Aorta (tissue), 5 donors: ENCODE results near the gene COPS9. TPM values are rescaled to one million over a fixed set of nuclear protein-coding genes. Genes with fewer than 3 reads are reported as not detected.
A peak's percentile ranks its signal among the peaks of the same experiment; 100 is the strongest.

Experiments
- ATAC-seq: fragments of 200-7000 bp; cut with Tn5 transposase; one replicate; pipeline ENCODE4 v1.9.1; 2022; ENCODE audit warnings: moderate library complexity; ENCODE audit not compliant: low FRiP score
- DNase-seq, 2 donors: peaks; one replicate each; pipeline ENCODE4 v3.0.0-alpha.2; 2020
- H3K27ac ChIP-seq, 2 donors: one replicate each; pipeline ENCODE4 v1.5.1; 2013; ENCODE audit warnings: low read length in 2 of 2, mild to moderate bottlenecking in 2 of 2, moderate library complexity in 2 of 2, control low read depth in 1 of 2, inconsistent platforms in 1 of 2, low read depth in 1 of 2
- H3K27me3 ChIP-seq, 2 donors: one replicate each; pipeline ENCODE4 v1.6.1; 2013; ENCODE audit warnings: control low read depth in 1 of 2, low read length in 1 of 2, mild to moderate bottlenecking in 1 of 2, moderate library complexity in 1 of 2; ENCODE audit not compliant: insufficient read depth in 2 of 2, control insufficient read depth in 1 of 2
- H3K36me3 ChIP-seq, 2 donors: one replicate each; pipeline ENCODE4 v1.6.1; 2013; ENCODE audit warnings: control low read depth in 1 of 2, low read length in 1 of 2, mild to moderate bottlenecking in 1 of 2; ENCODE audit not compliant: insufficient read depth in 2 of 2, control insufficient read depth in 1 of 2
- H3K4me1 ChIP-seq, 2 donors: one replicate each; pipeline ENCODE4 v1.6.1; 2013; ENCODE audit warnings: low read length in 2 of 2, control low read depth in 1 of 2, mild to moderate bottlenecking in 1 of 2, moderate library complexity in 1 of 2; ENCODE audit not compliant: insufficient read depth in 2 of 2, control insufficient read depth in 1 of 2
- H3K4me3 ChIP-seq, 2 donors: one replicate each; pipeline ENCODE4 v1.5.1; 2013; ENCODE audit warnings: low read length in 2 of 2, control low read depth in 1 of 2, mild to moderate bottlenecking in 1 of 2
- H3K9me3 ChIP-seq: one replicate; pipeline ENCODE4 v1.6.1; 2013; ENCODE audit warnings: mild to moderate bottlenecking, low read length; ENCODE audit not compliant: control insufficient read depth
- WGBS, 2 donors: extraction: QIAGEN DNeasy Blood & Tissue Kit; methylation state at CpG; one replicate each; pipeline ENCODE4 v1.1.7; 2013; 5-methylcytosine and 5-hydroxymethylcytosine counted together
- intact Hi-C, 2 donors: fragments of 100-400 bp; cut with DNase I; formaldehyde crosslinking; loops; one replicate each; pipeline versions ENCODE4 v1.14.2 to v1.15.0; 2022
- polyA plus RNA-seq, 2 donors: library from polyadenylated mRNA; stranded (reverse); fragments of 200-250 nt; gene quantifications; one replicate each; pipeline ENCODE4 v1.2.3, GENCODE V29; 2013
- total RNA-seq, 2 donors: library from RNA; stranded (reverse); fragmentation: NEBNext Ultra II Directional; extraction: Animal tissue kit (Norgen Biotek cat#: 25700); gene quantifications; one replicate each; pipeline ENCODE4 v1.2.1, GENCODE V29; 2021
- donor health status: healthy with polysubstance abuse.
- donor health status: Bipolar disorder and iron deficiency.
- donor health status: DM: no; HTN: no; CAD: no.
- donor health status: DM: no; HTN: no; CAD: no.
- donor health status: DM: yes; HTN: yes; CAD: no.

COPS9 gene
- total and polyA plus RNA-seq, 4 donors = 83.7 to 787 (median 254) TPM

GRCh38 chr2:240141736-240142135 lies 5.6 kb upstream of the COPS9 start:
- no peaks in the 10 kb centered on the region for H3K9me3 ChIP-seq
- no peak overlapping the region for H3K27ac ChIP-seq
- H3K4me3 ChIP-seq = no peak overlapping the region
- DNase-seq = peak; percentile 21 to 55
- ATAC-seq = no peak
- no peaks in the 10 kb centered on the region for H3K4me1 ChIP-seq
- no peaks in the 10 kb centered on the region for H3K36me3 ChIP-seq
- intact Hi-C loops = loop anchor here in 1 of 2 donors (2.0 kb wide), 1 partner anchor 81 kb away; no protein-coding TSS in a partner anchor
- no peaks in the 10 kb centered on the region for H3K27me3 ChIP-seq
- 76 to 83% methylated on average over 14 of the region's 14 CpGs for WGBS, 2 donors

GRCh38 chr2:240140920-240141319 lies 4.8 kb upstream of the COPS9 start:
- H3K36me3 ChIP-seq = no peaks in the 10 kb centered on the region
- no peak for ATAC-seq
- H3K4me3 ChIP-seq = no peak overlapping the region
- 66 to 73% methylated on average over 11 of the region's 11 CpGs for WGBS, 2 donors
- intact Hi-C loops = no loop called here
- no peaks in the 10 kb centered on the region for H3K4me1 ChIP-seq
- H3K9me3 ChIP-seq = no peaks in the 10 kb centered on the region
- no peaks in the 10 kb centered on the region for H3K27me3 ChIP-seq
- H3K27ac ChIP-seq = no peak overlapping the region
- peak; percentile 19 to 51 for DNase-seq

- no peaks in the 10 kb centered on the region for H3K4me1 ChIP-seq
- 60 to 69% methylated on average over 5 of the region's 5 CpGs for WGBS, 2 donors
- H3K27me3 ChIP-seq = no peaks in the 10 kb centered on the region
- peak in 1 of 2 donors; percentile 10 for DNase-seq
- no peak within 1 kb of the TSS for H3K4me3 ChIP-seq
- intact Hi-C loops = no loop called here
- H3K9me3 ChIP-seq = no peaks in the 10 kb centered on the region
- no peak within 1 kb of the TSS for H3K27ac ChIP-seq
- no peak for ATAC-seq
- H3K36me3 ChIP-seq = no peaks in the 10 kb centered on the region
Observed at GRCh38 chr2:240140511-240140910, 4.4 kb upstream of the COPS9 start, which contains the start of gene OTOS. TSS of gene OTOS (minus strand) at chr2:240140658. CDS start at chr2:240140326, 332 bp downstream.

- WGBS, 2 donors = 59 to 62% methylated on average over 13 to 14 of the region's 14 CpGs
- Histone ChIP-seq H3K27ac (no peak overlapping the region), H3K9me3 (no peaks in the 10 kb centered on the region), H3K4me1 (no peaks in the 10 kb centered on the region), H3K36me3 (no peaks in the 10 kb centered on the region), H3K27me3 (no peaks in the 10 kb centered on the region), H3K4me3 (no peak overlapping the region)
- no peak for ATAC-seq
- DNase-seq = peak; percentile 23 to 64
- intact Hi-C loops = no loop called here
Observed at GRCh38 chr2:240139666-240140393, 3.7 kb upstream of the COPS9 start.

- 91 to 93% methylated on average over 15 of the region's 15 CpGs for WGBS, 2 donors
- intact Hi-C loops = no loop called here
- Histone ChIP-seq H3K36me3 (no peaks in the 10 kb centered on the region), H3K9me3 (no peaks in the 10 kb centered on the region), H3K27me3 (no peaks in the 10 kb centered on the region), H3K4me1 (no peaks in the 10 kb centered on the region), H3K4me3 (no peak overlapping the region), H3K27ac (no peak overlapping the region)
- DNase-seq = peak; percentile 25 to 45
- ATAC-seq = no peak
Observed at GRCh38 chr2:240139011-240139441, 2.9 kb upstream of the COPS9 start.

- peak; percentile 36 to 50 for DNase-seq
Observed at GRCh38 chr2:240138254-240138984, 2.3 kb upstream of the COPS9 start.

GRCh38 chr2:240137596-240138253 lies 1.6 kb upstream of the COPS9 start:
- 90% methylated on average over 19 of the region's 19 CpGs for WGBS, 2 donors
- intact Hi-C loops = no loop called here

More at GRCh38 chr2:240138254-240138984, 2.3 kb upstream of the COPS9 start:
- intact Hi-C loops = no loop called here
- Histone ChIP-seq H3K4me3 (no peak overlapping the region), H3K9me3 (no peaks in the 10 kb centered on the region), H3K27ac (no peak overlapping the region), H3K27me3 (no peaks in the 10 kb centered on the region), H3K4me1 (no peaks in the 10 kb centered on the region), H3K36me3 (no peaks in the 10 kb centered on the region)
- ATAC-seq = no peak
- 86 to 91% methylated on average over 9 of the region's 9 CpGs for WGBS, 2 donors

GRCh38 chr2:240136671-240137292 lies 677 bp upstream of the COPS9 start:
- intact Hi-C loops = no loop called here
- H3K4me3 ChIP-seq = peak overlapping the region; percentile 20 to 84
- DNase-seq = peak in 1 of 2 donors; percentile 39
- H3K27me3 ChIP-seq = no peaks in the 10 kb centered on the region
- H3K4me1 ChIP-seq = no peaks in the 10 kb centered on the region
- no peak for ATAC-seq
- peaks cover 0 to 3% of the 10 kb centered on the region in 2 donors for H3K36me3 ChIP-seq
- 37 to 41% methylated on average over 35 to 36 of the region's 36 CpGs for WGBS, 2 donors
- H3K9me3 ChIP-seq = no peaks in the 10 kb centered on the region
- H3K27ac ChIP-seq = no peak overlapping the region

More at GRCh38 chr2:240137596-240138253, 1.6 kb upstream of the COPS9 start:
- no peak overlapping the region for H3K4me3 ChIP-seq
- ATAC-seq (no peak), DNase-seq (peak; percentile 27 to 67)
- no peaks in the 10 kb centered on the region for H3K9me3 ChIP-seq
- H3K36me3 ChIP-seq = no peaks in the 10 kb centered on the region
- no peaks in the 10 kb centered on the region for H3K4me1 ChIP-seq
- no peaks in the 10 kb centered on the region for H3K27me3 ChIP-seq
- no peak overlapping the region for H3K27ac ChIP-seq
